ENCODE measurements around the gene OPN4. TPM values are rescaled to one million over a fixed set of nuclear protein-coding genes. Genes with fewer than 3 reads are reported as not detected.

OPN4 gene
- total RNA-seq, 6 experiments from 2014 or later = not detected

DNA sequence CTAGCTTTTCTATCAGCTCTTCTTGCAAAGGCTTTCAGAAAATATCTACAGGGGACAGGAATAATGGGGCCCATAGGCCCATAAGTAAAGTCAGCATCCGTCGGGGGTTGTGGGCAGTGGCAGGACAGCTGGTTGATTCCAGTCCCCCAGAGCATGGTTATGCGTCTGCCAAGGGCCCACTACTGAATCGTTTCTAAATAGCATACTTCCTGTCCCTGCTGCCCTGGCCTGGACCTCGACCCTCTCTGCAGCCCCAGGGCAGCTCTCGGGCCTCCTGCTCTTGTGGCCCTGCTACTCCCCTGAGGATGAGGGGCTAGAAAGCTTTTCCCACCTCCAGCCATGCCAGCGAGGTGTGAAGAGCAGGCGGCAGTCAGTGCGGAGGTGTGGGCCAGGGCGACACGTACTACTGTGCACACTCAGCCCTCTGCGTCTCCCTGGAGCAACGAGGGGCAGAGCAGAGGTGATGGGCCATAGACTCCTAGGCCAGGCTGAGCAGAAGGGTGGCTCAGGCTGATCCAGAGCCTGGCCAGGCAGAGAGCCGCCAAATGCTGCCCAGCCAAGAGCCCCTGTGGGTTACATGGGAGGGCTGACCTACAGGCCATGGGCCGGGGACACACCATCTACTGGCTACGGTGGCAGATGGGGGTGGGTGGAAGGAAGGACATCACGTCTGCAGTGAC, 4.7 kb upstream of the OPN4 start:
- H3K9me3 ChIP-seq = no peaks in the 10 kb centered on the region
- DNase-seq = peak in 1 of 3 donors; percentile 40
- no peak overlapping the region for H3K4me3 ChIP-seq
- H3K4me1 ChIP-seq = no peaks in the 10 kb centered on the region
- H3K27me3 ChIP-seq = no peaks in the 10 kb centered on the region
- ATAC-seq = peak in 1 of 4 donors; percentile 10
- H3K27ac ChIP-seq = no peak overlapping the region
- intact Hi-C loops (cut with DNase I) = no loop called here
- TF ChIP-seq POLR2A (IDR thresholded peaks at IDR 0.05) = no peak
- no peak for TF ChIP-seq CTCF (IDR thresholded peaks at IDR 0.05)
- 49% methylated on average over 4 of the region's 17 CpGs for WGBS (ENCODE audit: insufficient coverage, low coverage, low lambda C conversion rate, missing lambda C conversion rate)
- H3K36me3 ChIP-seq = no peaks in the 10 kb centered on the region

DNA sequence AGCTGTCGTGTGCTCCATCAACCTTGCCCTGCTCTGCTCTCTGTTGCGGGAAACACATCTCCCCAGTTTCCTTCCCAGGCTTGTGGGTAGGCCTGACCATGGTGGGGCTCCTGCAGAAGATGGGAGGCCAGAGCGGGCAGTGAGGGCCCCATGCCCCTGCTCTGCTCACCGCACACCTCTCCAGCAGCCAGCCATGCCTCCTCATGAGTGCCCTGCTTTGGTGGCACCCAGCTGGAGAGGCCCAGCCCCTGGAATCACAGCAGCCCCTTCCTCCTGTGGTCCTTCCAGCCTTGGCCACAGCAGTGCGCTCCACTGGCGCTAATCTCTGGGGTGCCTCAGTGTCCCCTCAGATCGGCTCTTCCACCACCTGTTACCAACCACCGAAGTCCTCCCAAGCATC, 4.2 kb upstream of the OPN4 start:
- intact Hi-C loops (cut with DNase I) = no loop called here
- H3K27me3 ChIP-seq = no peaks in the 10 kb centered on the region
- no peak overlapping the region for H3K4me3 ChIP-seq
- no peaks in the 10 kb centered on the region for H3K9me3 ChIP-seq
- TF ChIP-seq CTCF (IDR thresholded peaks at IDR 0.05) (no peak), POLR2A (IDR thresholded peaks at IDR 0.05) (no peak)
- no peak for DNase-seq
- H3K36me3 ChIP-seq = no peaks in the 10 kb centered on the region
- ATAC-seq = no peak
- WGBS (ENCODE audit: insufficient coverage, low coverage, low lambda C conversion rate, missing lambda C conversion rate) = 55% methylated on average over 2 of the region's 8 CpGs
- no peaks in the 10 kb centered on the region for H3K4me1 ChIP-seq
- no peak overlapping the region for H3K27ac ChIP-seq

GRCh38 chr10:86651021-86651471, 3.3 kb upstream of the OPN4 start:
- no peaks in the 10 kb centered on the region for H3K4me1 ChIP-seq
- peak in 1 of 3 donors; percentile 13 for DNase-seq
- H3K27me3 ChIP-seq = no peaks in the 10 kb centered on the region
- no peak overlapping the region for H3K4me3 ChIP-seq
- no peaks in the 10 kb centered on the region for H3K9me3 ChIP-seq
- TF ChIP-seq POLR2A (IDR thresholded peaks at IDR 0.05) (no peak), CTCF (IDR thresholded peaks at IDR 0.05) (no peak)
- intact Hi-C loops (cut with DNase I) = no loop called here
- no peaks in the 10 kb centered on the region for H3K36me3 ChIP-seq
- H3K27ac ChIP-seq = no peak overlapping the region
- WGBS (ENCODE audit: insufficient coverage, low coverage, low lambda C conversion rate, missing lambda C conversion rate) = 60% methylated on average over 1 of the region's 8 CpGs
- no peak for ATAC-seq

- peak in 1 of 3 donors; percentile 31 for DNase-seq
Measured at GRCh38 chr10:86651631-86652331, 2.6 kb upstream of the OPN4 start.

More at GRCh38 chr10:86651631-86652331, 2.6 kb upstream of the OPN4 start:
- Histone ChIP-seq H3K4me1 (no peaks in the 10 kb centered on the region), H3K27ac (no peak overlapping the region), H3K36me3 (no peaks in the 10 kb centered on the region), H3K27me3 (no peaks in the 10 kb centered on the region), H3K4me3 (no peak overlapping the region), H3K9me3 (no peaks in the 10 kb centered on the region)
- TF ChIP-seq CTCF (IDR thresholded peaks at IDR 0.05) = no peak
- no peak for TF ChIP-seq POLR2A (IDR thresholded peaks at IDR 0.05)
- 80% methylated on average over 1 of the region's 16 CpGs for WGBS (ENCODE audit: insufficient coverage, low coverage, low lambda C conversion rate, missing lambda C conversion rate)
- ATAC-seq = no peak
- intact Hi-C loops (cut with DNase I) = no loop called here
